ENCODE data around the gene PMS1.
"Not testable (repeated sequence)": the region's sequence is repeated elsewhere in the genome, so short reads cannot be mapped to it uniquely, and the experiment has no call there.

PMS1 gene

DNA sequence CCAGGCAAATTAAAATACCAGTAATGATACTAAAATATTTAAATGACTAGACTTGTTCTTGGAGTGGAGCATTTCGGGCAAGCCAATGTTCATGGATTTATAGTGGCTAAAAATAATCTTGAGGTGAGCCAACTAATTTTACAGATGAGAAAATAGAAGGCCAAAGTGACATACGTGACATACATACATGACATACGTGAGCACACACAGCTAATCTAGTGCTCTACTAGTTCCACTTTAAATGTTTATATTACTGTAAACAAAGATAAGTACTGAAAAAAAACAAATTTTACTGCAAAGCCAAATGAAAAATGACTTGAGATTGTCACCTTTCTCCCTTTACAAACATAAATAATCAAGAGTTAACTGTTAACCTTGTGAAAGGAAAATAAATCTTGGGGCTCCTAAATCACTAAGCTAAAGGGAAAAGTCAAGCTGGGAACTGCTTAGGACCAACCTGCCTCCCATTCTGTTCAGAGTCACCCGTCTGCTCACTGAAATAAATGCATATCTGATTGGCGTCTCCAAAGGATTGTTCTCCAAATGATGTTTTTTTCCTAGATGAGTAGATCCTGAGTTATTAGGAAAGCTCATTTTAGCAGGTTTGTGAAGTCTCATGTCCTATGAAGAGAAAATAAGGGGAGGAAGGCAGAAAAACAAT, 96.7 kb downstream of the PMS1 start:
- H3K4me3 ChIP-seq (ENCODE audit: control insufficient read depth, low read depth, low read length): no peak overlapping the region
- TF ChIP-seq, protein P1, sequence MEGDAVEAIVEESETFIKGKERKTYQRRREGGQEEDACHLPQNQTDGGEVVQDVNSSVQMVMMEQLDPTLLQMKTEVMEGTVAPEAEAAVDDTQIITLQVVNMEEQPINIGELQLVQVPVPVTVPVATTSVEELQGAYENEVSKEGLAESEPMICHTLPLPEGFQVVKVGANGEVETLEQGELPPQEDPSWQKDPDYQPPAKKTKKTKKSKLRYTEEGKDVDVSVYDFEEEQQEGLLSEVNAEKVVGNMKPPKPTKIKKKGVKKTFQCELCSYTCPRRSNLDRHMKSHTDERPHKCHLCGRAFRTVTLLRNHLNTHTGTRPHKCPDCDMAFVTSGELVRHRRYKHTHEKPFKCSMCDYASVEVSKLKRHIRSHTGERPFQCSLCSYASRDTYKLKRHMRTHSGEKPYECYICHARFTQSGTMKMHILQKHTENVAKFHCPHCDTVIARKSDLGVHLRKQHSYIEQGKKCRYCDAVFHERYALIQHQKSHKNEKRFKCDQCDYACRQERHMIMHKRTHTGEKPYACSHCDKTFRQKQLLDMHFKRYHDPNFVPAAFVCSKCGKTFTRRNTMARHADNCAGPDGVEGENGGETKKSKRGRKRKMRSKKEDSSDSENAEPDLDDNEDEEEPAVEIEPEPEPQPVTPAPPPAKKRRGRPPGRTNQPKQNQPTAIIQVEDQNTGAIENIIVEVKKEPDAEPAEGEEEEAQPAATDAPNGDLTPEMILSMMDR (IDR thresholded peaks at IDR 0.05; ENCODE audit: control insufficient read depth, insufficient read depth, low read depth, low read length, missing control alignments): no peak
- no peak for DNase-seq (ENCODE audit: low read depth)

DNA sequence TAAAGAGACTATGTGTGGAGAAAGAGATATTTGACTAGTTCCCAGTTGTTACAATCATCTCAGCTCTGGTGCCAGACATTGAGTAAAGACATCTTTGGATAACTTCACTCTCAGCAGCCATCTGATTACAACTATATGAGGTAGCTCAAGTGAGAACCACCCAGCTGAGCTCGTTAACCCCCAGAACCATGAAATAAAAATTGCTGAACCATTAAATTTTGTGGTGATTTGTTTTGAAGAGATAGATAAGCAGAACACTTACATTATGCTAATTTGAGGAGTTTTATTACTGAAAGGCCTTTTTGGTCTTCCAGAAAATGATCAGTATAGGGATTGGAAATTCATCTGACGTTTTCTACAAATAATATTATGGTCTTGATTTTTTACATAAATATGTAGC, 101.1 kb downstream of the PMS1 start:
- TF ChIP-seq, protein P1 (IDR thresholded peaks at IDR 0.05; ENCODE audit: control insufficient read depth, insufficient read depth, low read depth, low read length, missing control alignments): no peak
- no peak for DNase-seq (ENCODE audit: low read depth)
- H3K4me3 ChIP-seq (ENCODE audit: control insufficient read depth, low read depth, low read length): no peak overlapping the region

DNA sequence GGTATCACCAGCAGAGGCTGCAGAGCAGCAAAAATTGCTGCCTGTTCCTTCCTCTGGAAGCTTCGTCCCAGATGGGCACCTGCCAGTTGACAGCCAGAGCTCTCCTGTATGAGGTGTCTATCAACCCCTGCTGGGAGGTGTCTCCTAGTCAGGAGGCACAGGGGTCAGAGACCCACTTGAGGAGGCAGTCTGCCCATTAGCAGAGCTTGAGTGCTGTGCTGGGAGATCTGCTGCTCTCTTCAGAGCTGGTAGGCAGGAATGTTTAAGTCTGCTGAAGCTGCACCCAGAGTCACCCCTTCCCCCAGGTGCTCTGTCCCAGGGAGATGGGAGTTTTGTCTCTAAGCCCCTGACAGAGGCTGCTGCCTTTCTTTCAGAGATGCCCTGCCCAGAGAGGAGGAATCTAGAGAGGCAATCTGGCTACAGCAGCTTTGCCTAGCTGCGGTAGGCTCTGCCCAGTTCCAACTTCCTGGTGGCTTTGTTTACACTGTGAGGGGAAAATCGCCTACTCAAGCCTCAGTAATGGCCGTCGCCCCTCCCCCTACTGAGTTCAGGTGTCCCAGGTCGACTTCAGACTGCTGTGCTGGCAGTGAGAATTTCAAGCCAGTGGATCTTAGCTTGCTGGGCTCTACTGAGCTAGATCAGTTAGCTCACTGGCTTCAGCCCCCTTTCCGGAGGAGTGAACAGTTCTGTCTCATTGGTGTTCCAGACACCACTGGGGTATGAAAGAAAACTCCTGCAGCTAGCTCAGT, 108.5 kb downstream of the PMS1 start:
- not testable (repeated sequence) for DNase-seq (ENCODE audit: low read depth); H3K4me3 ChIP-seq (ENCODE audit: control insufficient read depth, low read depth, low read length)

DNA sequence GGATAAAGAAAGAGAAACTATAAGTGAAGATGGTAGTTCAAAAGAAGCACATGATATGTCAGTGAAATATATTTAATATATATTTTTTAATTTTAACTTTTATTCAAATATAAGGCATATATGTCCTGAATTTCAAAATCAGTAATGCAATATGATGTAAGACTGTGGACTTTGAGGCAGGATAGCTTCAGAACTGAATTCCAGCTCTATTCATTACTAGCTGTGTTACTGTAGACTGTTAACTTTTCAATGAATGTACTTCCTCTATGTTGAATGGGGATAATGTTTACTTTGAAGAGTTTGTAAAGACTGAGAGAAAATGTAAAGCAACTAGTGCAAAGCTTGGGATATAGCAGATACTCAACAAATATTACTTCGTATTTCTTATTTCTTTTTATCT, 112.6 kb downstream of the PMS1 start:
- TF ChIP-seq, protein P1 (IDR thresholded peaks at IDR 0.05; ENCODE audit: control insufficient read depth, insufficient read depth, low read depth, low read length, missing control alignments): no peak
- no peak overlapping the region for H3K4me3 ChIP-seq (ENCODE audit: control insufficient read depth, low read depth, low read length)
- no peak for DNase-seq (ENCODE audit: low read depth)

DNA sequence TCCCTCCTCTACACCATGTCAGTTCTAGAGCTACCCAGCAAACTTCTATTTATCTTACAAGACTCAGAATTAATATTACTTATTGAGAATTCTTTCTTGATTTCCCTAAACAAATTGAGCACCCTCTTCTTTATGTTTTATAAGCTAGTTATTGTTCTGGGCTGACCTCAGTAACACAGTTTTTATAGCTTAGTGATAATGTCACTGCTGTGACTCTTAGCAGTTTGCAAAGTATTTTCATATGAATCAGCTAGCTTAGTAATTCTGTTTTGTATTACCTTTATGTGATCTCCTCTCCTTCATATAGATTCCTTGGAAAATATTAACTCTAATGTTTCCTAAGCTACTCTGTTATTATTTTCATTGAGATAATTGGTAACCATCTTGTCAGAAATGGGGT, 114.9 kb downstream of the PMS1 start:
- DNase-seq (ENCODE audit: low read depth): no peak

DNA sequence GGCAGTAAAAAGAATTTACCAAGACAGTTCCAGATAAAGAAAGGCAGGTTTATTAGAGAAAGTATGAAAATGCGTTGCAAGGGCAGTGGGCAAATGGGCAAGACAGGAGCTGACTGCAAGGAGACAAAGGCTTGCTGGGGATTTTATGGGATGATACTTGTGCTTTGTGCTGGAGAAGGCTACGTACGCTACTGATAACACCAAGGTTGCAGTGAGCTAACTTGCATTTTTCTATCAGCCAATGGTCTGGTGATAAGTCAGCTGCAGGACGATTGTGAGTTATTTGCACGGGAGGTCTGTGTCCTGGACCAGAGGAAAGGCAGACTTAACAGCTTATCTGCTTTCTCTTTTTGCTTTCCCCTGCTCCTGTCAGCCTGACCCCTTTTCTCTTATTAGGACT, 116.5 kb downstream of the PMS1 start:
- H3K4me3 ChIP-seq (ENCODE audit: control insufficient read depth, low read depth, low read length): no peak overlapping the region
- TF ChIP-seq, protein P1 (IDR thresholded peaks at IDR 0.05; ENCODE audit: control insufficient read depth, insufficient read depth, low read depth, low read length, missing control alignments): no peak
- DNase-seq (ENCODE audit: low read depth): no peak

More for the DNA sequence above, 114.9 kb downstream of the PMS1 start:
- TF ChIP-seq, protein P1 (IDR thresholded peaks at IDR 0.05; ENCODE audit: control insufficient read depth, insufficient read depth, low read depth, low read length, missing control alignments): no peak
- no peak overlapping the region for H3K4me3 ChIP-seq (ENCODE audit: control insufficient read depth, low read depth, low read length)

DNA sequence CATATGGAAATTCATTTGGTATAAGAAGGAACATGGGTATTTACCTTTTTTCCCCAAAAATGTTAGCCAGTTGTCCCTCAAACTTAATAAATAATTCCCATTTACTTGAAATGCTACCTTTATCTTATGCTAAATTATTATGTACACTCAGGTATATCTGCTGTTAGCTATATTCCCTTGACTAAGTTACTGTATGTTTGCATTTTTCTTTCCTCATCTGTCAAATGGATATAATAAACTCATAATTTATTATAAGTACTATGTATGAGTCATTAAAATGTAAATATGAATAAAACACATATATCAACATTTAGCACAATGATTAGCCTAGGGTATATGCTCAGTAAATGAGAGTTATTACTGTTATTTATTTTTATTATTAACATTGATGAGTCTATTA, 117.4 kb downstream of the PMS1 start:
- TF ChIP-seq, protein P1 (IDR thresholded peaks at IDR 0.05; ENCODE audit: control insufficient read depth, insufficient read depth, low read depth, low read length, missing control alignments): no peak
- DNase-seq (ENCODE audit: low read depth): no peak

More for the DNA sequence above, 117.4 kb downstream of the PMS1 start:
- no peak overlapping the region for H3K4me3 ChIP-seq (ENCODE audit: control insufficient read depth, low read depth, low read length)

All from AG09309 (cell line).